ENCODE measurements around the gene LIN7C.
A peak's percentile ranks its signal among the peaks of the same experiment; 100 is the strongest.

LIN7C gene

GRCh38 chr11:27541790-27542189, 35.2 kb upstream of the LIN7C start:
- no peak for ATAC-seq

GRCh38 chr11:27540051-27540450, 33.5 kb upstream of the LIN7C start:
- TF ChIP-seq BACH2 (CRISPR knock-in tag; IDR thresholded peaks at IDR 0.05; ENCODE audit: borderline replicate concordance): no peak
- peak; percentile 93 for TF ChIP-seq ISL1 (CRISPR knock-in tag; IDR thresholded peaks at IDR 0.05)
- TF ChIP-seq CSRNP3 (CRISPR knock-in tag; IDR thresholded peaks at IDR 0.05): 0 out of 2 replicates have a peak, but pooled peaks have one; percentile 28
- ATAC-seq: no peak

More at GRCh38 chr11:27541790-27542189, 35.2 kb upstream of the LIN7C start:
- TF ChIP-seq RARB (CRISPR knock-in tag; IDR thresholded peaks at IDR 0.05) (no peak), BACH2 (CRISPR knock-in tag; IDR thresholded peaks at IDR 0.05; ENCODE audit: borderline replicate concordance) (no peak)

- no peak for ATAC-seq
- no peak for TF ChIP-seq SNAI2 (CRISPR knock-in tag; IDR thresholded peaks at IDR 0.05)
- no peak for TF ChIP-seq POU6F1 (CRISPR knock-in tag; IDR thresholded peaks at IDR 0.05; ENCODE audit: borderline replicate concordance, low read depth)
- no peak for TF ChIP-seq ZNF70 (CRISPR knock-in tag; IDR thresholded peaks at IDR 0.05)
- no peak for TF ChIP-seq GLIS3 (CRISPR knock-in tag; IDR thresholded peaks at IDR 0.05)
- no peak for TF ChIP-seq RARB (CRISPR knock-in tag; IDR thresholded peaks at IDR 0.05)
- no peak for TF ChIP-seq OSR1 (CRISPR knock-in tag; IDR thresholded peaks at IDR 0.05)
- TF ChIP-seq ESRRG (CRISPR knock-in tag; IDR thresholded peaks at IDR 0.05): no peak
- TF ChIP-seq CSRNP3 (CRISPR knock-in tag; IDR thresholded peaks at IDR 0.05): no peak
- TF ChIP-seq TCF4 (CRISPR knock-in tag; IDR thresholded peaks at IDR 0.05; ENCODE audit: borderline replicate concordance): no peak
- no peak for TF ChIP-seq TSHZ2 (CRISPR knock-in tag; IDR thresholded peaks at IDR 0.05)
- no peak for TF ChIP-seq ISL1 (CRISPR knock-in tag; IDR thresholded peaks at IDR 0.05)
- no peak for TF ChIP-seq ZC3H10 (CRISPR knock-in tag; IDR thresholded peaks at IDR 0.05)
- TF ChIP-seq PPARA (CRISPR knock-in tag; IDR thresholded peaks at IDR 0.05; ENCODE audit: borderline replicate concordance): no peak
Observed at GRCh38 chr11:27535103-27535502, 28.5 kb upstream of the LIN7C start.

- no peak for ATAC-seq
- TF ChIP-seq ZNF8 (CRISPR knock-in tag; IDR thresholded peaks at IDR 0.05): no peak
- no peak for TF ChIP-seq SNAI2 (CRISPR knock-in tag; IDR thresholded peaks at IDR 0.05)
- no peak for TF ChIP-seq ZNF70 (CRISPR knock-in tag; IDR thresholded peaks at IDR 0.05)
- TF ChIP-seq ZC3H10 (CRISPR knock-in tag; IDR thresholded peaks at IDR 0.05): no peak
- TF ChIP-seq RARB (CRISPR knock-in tag; IDR thresholded peaks at IDR 0.05): no peak
- TF ChIP-seq ZFP30 (CRISPR knock-in tag; IDR thresholded peaks at IDR 0.05): no peak
- TF ChIP-seq POU6F1 (CRISPR knock-in tag; IDR thresholded peaks at IDR 0.05; ENCODE audit: borderline replicate concordance, low read depth): no peak
- TF ChIP-seq CSRNP3 (CRISPR knock-in tag; IDR thresholded peaks at IDR 0.05): no peak
- no peak for TF ChIP-seq ZFP3 (CRISPR knock-in tag; IDR thresholded peaks at IDR 0.05)
Observed at GRCh38 chr11:27532652-27533325, 26.2 kb upstream of the LIN7C start.

Data from SK-N-SH treated with all-trans-retinoic acid at 6 μM for 48 hours (cell line).